Panc1 (cell line): ENCODE data around the gene RAI1.

Source experiments
- CTCF ChIP-seq: fragments of 450-650 bp; IDR thresholded peaks from 2 replicates; pipeline ENCODE4 v1.5.1; 2017; ENCODE audit warnings: mild to moderate bottlenecking
- POLR2AphosphoS5 ChIP-seq: IDR thresholded peaks from 2 replicates; pipeline ENCODE4 v1.6.1; 2012; ENCODE audit warnings: mild to moderate bottlenecking, low read depth, low read length, moderate library complexity
- REST ChIP-seq, 2 experiments: IDR thresholded peaks; 2 replicates each; pipeline ENCODE4 v1.6.1; 2011 to 2012; ENCODE audit warnings: low read depth in 2 of 2, control low read depth in 1 of 2, low read length in 1 of 2, mild to moderate bottlenecking in 1 of 2, moderate library complexity in 1 of 2; ENCODE audit not compliant: insufficient read depth in 1 of 2
- SIN3A ChIP-seq: IDR thresholded peaks from 2 replicates; pipeline ENCODE4 v1.6.1; 2012; ENCODE audit warnings: low read depth, mild to moderate bottlenecking, low read length, moderate library complexity, borderline replicate concordance; ENCODE audit not compliant: insufficient read depth
- TCF7L2 ChIP-seq: IDR thresholded peaks from 2 replicates; pipeline ENCODE4 v1.6.1; 2011; ENCODE audit warnings: mild to moderate bottlenecking, low read depth, low read length, inconsistent platforms

- TF ChIP-seq CTCF (no peak), REST (IDR thresholded peaks at IDR 0.05; ENCODE audit: insufficient read depth in 1 of 2, low read depth in 2 of 2, low read length in 1 of 2) (no peak), POLR2AphosphoS5 (no peak), SIN3A (no peak), TCF7L2 (no peak)
These were observed 33.6 kb upstream of the RAI1 start for GRCh38 chr17:17647524-17648178.
